Upper lobe of right lung (tissue), 1 donor: ENCODE data around the gene UST. TPM values are rescaled to one million over a fixed set of nuclear protein-coding genes. Genes with fewer than 3 reads are reported as not detected.

Source experiments
- ATAC-seq: fragments of 200-7000 bp; cut with Tn5 transposase; one replicate; pipeline ENCODE4 v1.9.1; 2020; ENCODE audit warnings: mild to moderate bottlenecking, moderate library complexity
- DNase-seq: peaks from one replicate; pipeline ENCODE4 v3.0.0-alpha.2; 2020
- H3K27ac ChIP-seq: fragments of 200-600 bp; one replicate; pipeline ENCODE4 v1.8.0; 2022
- H3K27me3 ChIP-seq: fragments of 200-600 bp; one replicate; pipeline ENCODE4 v1.8.0; 2022; ENCODE audit warnings: mild to moderate bottlenecking
- H3K36me3 ChIP-seq: fragments of 200-600 bp; one replicate; pipeline ENCODE4 v1.8.0; 2022
- H3K4me1 ChIP-seq: fragments of 200-600 bp; one replicate; pipeline ENCODE4 v1.8.0; 2022
- H3K4me3 ChIP-seq: fragments of 200-600 bp; one replicate; pipeline ENCODE4 v1.8.0; 2022; ENCODE audit warnings: mild to moderate bottlenecking
- H3K9me3 ChIP-seq: fragments of 200-600 bp; one replicate; pipeline ENCODE4 v1.8.0; 2022
- intact Hi-C: fragments of 100-400 bp; cut with DNase I; formaldehyde crosslinking; loops from one replicate; pipeline ENCODE4 v1.11.0; 2022
- total RNA-seq: library from RNA; stranded (reverse); fragmentation: NEBNext Ultra II Directional; extraction: Animal tissue kit (Norgen Biotek cat#: 25700); gene quantifications from one replicate; pipeline ENCODE4 v1.2.1, GENCODE V29; 2021
- TF ChIP-seq, protein P1 (sequence below): fragments of 200-600 bp; IDR thresholded peaks from one replicate; pipeline ENCODE4 v1.8.0; 2022; ENCODE audit warnings: antibody characterized with exemption
- donor health status: DM: no; HTN: yes; CAD: no; lungs with severe emphysema.

The UST gene
- total RNA-seq, 1 donor from 2014 or later = 11.8 TPM

DNA sequence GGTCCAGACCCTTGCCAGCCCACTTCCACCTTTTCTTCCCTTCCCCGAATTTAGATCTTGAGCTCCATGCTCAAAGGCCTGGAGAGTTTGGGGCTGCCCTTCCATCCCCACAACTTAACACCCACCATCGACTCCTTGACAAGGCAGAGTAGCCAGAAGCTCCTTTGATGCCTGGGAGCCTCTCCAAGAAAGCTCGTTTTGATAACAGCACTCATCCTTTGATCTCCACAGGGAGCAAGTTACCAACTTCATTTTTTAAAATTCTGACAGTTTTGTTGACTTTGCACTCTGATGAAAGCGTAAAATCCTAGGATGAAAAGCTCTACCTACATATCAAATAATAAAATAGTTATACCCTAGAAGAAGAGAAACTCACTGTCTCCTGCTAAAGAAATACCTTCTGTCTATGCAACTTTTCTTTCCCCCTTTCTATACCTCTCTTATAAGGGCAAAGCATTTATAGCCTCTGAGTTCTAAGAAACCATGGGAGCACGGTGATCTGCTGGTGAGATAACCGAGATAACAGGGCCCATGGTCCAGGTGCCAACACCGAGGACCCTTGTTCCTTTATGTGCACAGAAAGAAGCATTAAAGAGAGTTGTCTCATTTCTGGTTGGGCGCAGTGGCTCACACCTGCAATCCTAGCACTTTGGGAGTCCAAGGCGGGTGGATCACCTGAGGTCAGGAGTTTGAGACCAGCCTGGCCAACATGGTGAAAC lies 134.9 kb downstream of the UST start:
- Histone ChIP-seq H3K36me3 (no peaks in the 10 kb centered on the region), H3K4me3 (no peak overlapping the region), H3K27ac (no peak overlapping the region), H3K4me1 (no peaks in the 10 kb centered on the region), H3K27me3 (no peaks in the 10 kb centered on the region), H3K9me3 (no peaks in the 10 kb centered on the region)
- TF ChIP-seq, protein P1, sequence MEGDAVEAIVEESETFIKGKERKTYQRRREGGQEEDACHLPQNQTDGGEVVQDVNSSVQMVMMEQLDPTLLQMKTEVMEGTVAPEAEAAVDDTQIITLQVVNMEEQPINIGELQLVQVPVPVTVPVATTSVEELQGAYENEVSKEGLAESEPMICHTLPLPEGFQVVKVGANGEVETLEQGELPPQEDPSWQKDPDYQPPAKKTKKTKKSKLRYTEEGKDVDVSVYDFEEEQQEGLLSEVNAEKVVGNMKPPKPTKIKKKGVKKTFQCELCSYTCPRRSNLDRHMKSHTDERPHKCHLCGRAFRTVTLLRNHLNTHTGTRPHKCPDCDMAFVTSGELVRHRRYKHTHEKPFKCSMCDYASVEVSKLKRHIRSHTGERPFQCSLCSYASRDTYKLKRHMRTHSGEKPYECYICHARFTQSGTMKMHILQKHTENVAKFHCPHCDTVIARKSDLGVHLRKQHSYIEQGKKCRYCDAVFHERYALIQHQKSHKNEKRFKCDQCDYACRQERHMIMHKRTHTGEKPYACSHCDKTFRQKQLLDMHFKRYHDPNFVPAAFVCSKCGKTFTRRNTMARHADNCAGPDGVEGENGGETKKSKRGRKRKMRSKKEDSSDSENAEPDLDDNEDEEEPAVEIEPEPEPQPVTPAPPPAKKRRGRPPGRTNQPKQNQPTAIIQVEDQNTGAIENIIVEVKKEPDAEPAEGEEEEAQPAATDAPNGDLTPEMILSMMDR = no peak
- no peak for DNase-seq
- no peak for ATAC-seq
- intact Hi-C loops = no loop called here

DNA sequence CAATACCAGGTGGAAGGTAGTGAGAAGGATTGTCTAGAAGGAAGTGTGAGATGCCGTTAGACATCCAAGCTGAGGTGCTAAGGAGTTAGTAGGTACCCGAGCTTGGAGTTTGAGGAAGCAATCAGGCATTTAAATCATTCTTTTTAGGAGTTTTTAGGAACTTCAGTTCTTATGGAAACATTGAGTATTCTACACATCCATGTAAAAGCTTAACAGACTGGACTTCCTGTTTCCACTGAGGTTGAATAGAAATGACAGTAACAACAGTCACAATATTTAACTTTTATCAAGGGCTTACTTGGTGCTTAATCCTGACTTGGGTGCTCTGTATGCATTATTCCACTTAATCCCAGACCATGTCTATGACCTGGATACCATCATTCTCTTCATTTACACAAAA lies 136.4 kb downstream of the UST start:
- ATAC-seq (no peak), DNase-seq (no peak)
- no peak overlapping the region for H3K4me3 ChIP-seq
- no peaks in the 10 kb centered on the region for H3K36me3 ChIP-seq
- H3K27ac ChIP-seq = no peak overlapping the region
- no peaks in the 10 kb centered on the region for H3K4me1 ChIP-seq
- H3K27me3 ChIP-seq = no peaks in the 10 kb centered on the region
- intact Hi-C loops = no loop called here
- TF ChIP-seq, protein P1 = no peak
- H3K9me3 ChIP-seq = no peaks in the 10 kb centered on the region

- TF ChIP-seq, protein P1 = no peak
- Histone ChIP-seq H3K36me3 (no peaks in the 10 kb centered on the region), H3K27me3 (no peaks in the 10 kb centered on the region), H3K27ac (no peak overlapping the region), H3K4me1 (no peaks in the 10 kb centered on the region), H3K9me3 (no peaks in the 10 kb centered on the region), H3K4me3 (no peak overlapping the region)
- DNase-seq = no peak
- intact Hi-C loops = no loop called here
- ATAC-seq = no peak
Measured at GRCh38 chr6:148884461-148884860, 137.6 kb downstream of the UST start.

DNA sequence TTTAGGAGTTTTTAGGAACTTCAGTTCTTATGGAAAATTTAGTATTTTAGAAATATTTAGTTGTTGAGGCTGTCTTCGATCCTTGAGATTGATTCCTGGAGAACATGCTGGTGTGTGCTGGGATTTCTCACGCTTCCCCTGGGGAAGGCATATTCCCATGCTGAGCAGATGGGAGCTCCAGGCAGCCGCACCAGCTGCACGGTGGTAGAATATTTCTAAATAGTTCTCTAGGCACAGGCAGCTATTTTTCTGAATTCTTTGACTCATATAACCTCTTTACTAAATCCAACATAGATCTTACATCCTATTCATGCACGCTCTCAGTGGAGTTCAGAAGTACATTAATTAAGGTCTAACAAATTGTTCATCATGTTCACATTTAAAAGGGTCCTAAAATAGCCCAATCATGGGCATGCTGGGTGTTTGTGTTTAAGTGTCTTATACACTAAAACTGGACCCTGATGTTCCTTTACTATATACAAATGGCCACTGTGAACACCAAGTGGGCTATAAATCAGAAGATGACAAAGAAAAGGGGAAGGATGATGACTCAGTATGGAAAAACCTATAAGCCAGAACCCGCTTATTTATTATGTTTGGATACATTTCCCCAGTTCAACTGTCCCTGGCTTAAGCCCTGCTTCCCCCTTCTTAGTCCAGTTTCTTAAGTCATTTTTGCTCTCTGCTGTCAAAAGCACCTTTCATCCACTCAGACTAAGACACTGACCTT lies 138.5 kb downstream of the UST start:
- intact Hi-C loops = no loop called here
- Histone ChIP-seq H3K36me3 (no peaks in the 10 kb centered on the region), H3K9me3 (no peaks in the 10 kb centered on the region), H3K4me1 (no peaks in the 10 kb centered on the region), H3K27me3 (no peaks in the 10 kb centered on the region), H3K4me3 (no peak overlapping the region), H3K27ac (no peak overlapping the region)
- TF ChIP-seq, protein P1 = no peak
- ATAC-seq = no peak
- DNase-seq = no peak

- intact Hi-C loops = no loop called here
- Histone ChIP-seq H3K9me3 (no peaks in the 10 kb centered on the region), H3K27me3 (no peaks in the 10 kb centered on the region), H3K4me1 (no peaks in the 10 kb centered on the region), H3K27ac (no peak overlapping the region), H3K36me3 (no peaks in the 10 kb centered on the region), H3K4me3 (no peak overlapping the region)
- no peak for ATAC-seq
- DNase-seq = no peak
- TF ChIP-seq, protein P1 = no peak
Measured at GRCh38 chr6:148885925-148886845, 139.4 kb downstream of the UST start.
